IPS DF 6.9 (cell line): Measurements from ENCODE around the gene CFAP44.
"Not testable (repeated sequence)": the region's sequence is repeated elsewhere in the genome, so short reads cannot be mapped to it uniquely, and the experiment has no call there.

Experiments
- DNase-seq: peaks from one replicate; pipeline ENCODE4 v3.0.0-alpha.2; 2013; ENCODE audit warnings: low read depth, low spot score
- H3K27ac ChIP-seq: one replicate; pipeline ENCODE4 v1.5.1; 2013; ENCODE audit warnings: low read length, control low read depth
- H3K27me3 ChIP-seq: 2 replicates; pipeline ENCODE4 v1.6.1; 2013; ENCODE audit warnings: mild to moderate bottlenecking, low read length; ENCODE audit not compliant: control insufficient read depth, insufficient read depth
- H3K36me3 ChIP-seq: 2 replicates; pipeline ENCODE4 v1.6.1; 2013; ENCODE audit warnings: low read length; ENCODE audit not compliant: control insufficient read depth, insufficient read depth
- H3K4me1 ChIP-seq: 2 replicates; pipeline ENCODE4 v1.6.1; 2013; ENCODE audit warnings: low read length; ENCODE audit not compliant: control insufficient read depth, insufficient read depth
- H3K4me3 ChIP-seq: 2 replicates; pipeline ENCODE4 v1.5.1; 2013; ENCODE audit warnings: mild to moderate bottlenecking, low read length
- H3K9me3 ChIP-seq: 2 replicates; pipeline ENCODE4 v1.6.1; 2013; ENCODE audit warnings: low read length, inconsistent platforms; ENCODE audit not compliant: control insufficient read depth, insufficient read depth
- WGBS: extraction: QIAGEN DNeasy Blood & Tissue Kit; methylation state at CpG from one replicate; pipeline ENCODE4 v1.1.7; 2013; ENCODE audit warnings: mixed read lengths, missing lambda C conversion rate; ENCODE audit not compliant: insufficient read length, insufficient coverage; 5-methylcytosine and 5-hydroxymethylcytosine counted together

CFAP44 gene

GRCh38 chr3:113441051-113441770 lies at the start of gene CFAP44:
CFAP44 (minus strand) TSS chr3:113441493; CDS start chr3:113433664, 7,829 bp downstream.
- no peaks in the 10 kb centered on the region for H3K27me3 ChIP-seq
- no peaks in the 10 kb centered on the region for H3K36me3 ChIP-seq
- DNase-seq, result peak; percentile 58
- no peak within 1 kb of the TSS for H3K27ac ChIP-seq
- no peaks in the 10 kb centered on the region for H3K9me3 ChIP-seq
- H3K4me1 ChIP-seq, result peaks cover 2% of the 10 kb centered on the region; the same call in 1 of the 2 replicates
- peak within 1 kb of the TSS; percentile 24; the same call in 1 of the 2 replicates for H3K4me3 ChIP-seq
- WGBS, result no CpG with 5 or more reads among the region's 44 CpGs

- Histone ChIP-seq H3K36me3 (no peaks in the 10 kb centered on the region), H3K4me1 (no peaks in the 10 kb centered on the region), H3K27ac (no peak overlapping the region), H3K4me3 (no peak overlapping the region), H3K27me3 (no peaks in the 10 kb centered on the region), H3K9me3 (no peaks in the 10 kb centered on the region)
- no peak for DNase-seq
- WGBS, result no CpG with 5 or more reads among the region's 8 CpGs
Observed at GRCh38 chr3:113485161-113485609, 43.9 kb upstream of the CFAP44 start.

- no CpG with 5 or more reads among the region's 2 CpGs for WGBS
- DNase-seq, result no peak
- no peaks in the 10 kb centered on the region for H3K4me1 ChIP-seq
Observed at GRCh38 chr3:113468539-113468938, 27.2 kb upstream of the CFAP44 start.

GRCh38 chr3:113461488-113461887 lies 20.2 kb upstream of the CFAP44 start:
- Histone ChIP-seq H3K36me3 (no peaks in the 10 kb centered on the region; the same call in 1 of the 2 replicates), H3K27me3 (no peaks in the 10 kb centered on the region), H3K4me1 (no peaks in the 10 kb centered on the region), H3K9me3 (no peaks in the 10 kb centered on the region), H3K4me3 (no peak overlapping the region), H3K27ac (no peak overlapping the region)
- DNase-seq, result no peak

More at GRCh38 chr3:113468539-113468938, 27.2 kb upstream of the CFAP44 start:
- H3K36me3 ChIP-seq, result no peaks in the 10 kb centered on the region
- no peak overlapping the region for H3K4me3 ChIP-seq
- no peaks in the 10 kb centered on the region for H3K27me3 ChIP-seq
- H3K27ac ChIP-seq, result no peak overlapping the region
- no peaks in the 10 kb centered on the region for H3K9me3 ChIP-seq

GRCh38 chr3:113458554-113458953 lies 17.3 kb upstream of the CFAP44 start:
- WGBS, result no CpG with 5 or more reads among the region's 27 CpGs
- not testable (repeated sequence) for H3K4me3 ChIP-seq, DNase-seq, H3K27ac ChIP-seq, H3K27me3 ChIP-seq, H3K36me3 ChIP-seq, H3K4me1 ChIP-seq, H3K9me3 ChIP-seq

- H3K4me1 ChIP-seq, result no peaks in the 10 kb centered on the region
- H3K4me3 ChIP-seq, result no peak overlapping the region
- no peaks in the 10 kb centered on the region; the same call in 1 of the 2 replicates for H3K36me3 ChIP-seq
- H3K9me3 ChIP-seq, result no peaks in the 10 kb centered on the region
- H3K27ac ChIP-seq, result no peak overlapping the region
- H3K27me3 ChIP-seq, result no peaks in the 10 kb centered on the region
- no peak for DNase-seq
Observed at GRCh38 chr3:113455446-113455845, 14.2 kb upstream of the CFAP44 start.

- H3K27ac ChIP-seq, result no peak overlapping the region
- no peak for DNase-seq
- no CpG with 5 or more reads among the region's 3 CpGs for WGBS
- no peaks in the 10 kb centered on the region; the same call in 1 of the 2 replicates for H3K36me3 ChIP-seq
- H3K4me3 ChIP-seq, result no peak overlapping the region
- no peaks in the 10 kb centered on the region for H3K4me1 ChIP-seq
- H3K9me3 ChIP-seq, result no peaks in the 10 kb centered on the region
- no peaks in the 10 kb centered on the region for H3K27me3 ChIP-seq
Observed at GRCh38 chr3:113454630-113455029, 13.3 kb upstream of the CFAP44 start.

GRCh38 chr3:113454057-113454456 lies 12.8 kb upstream of the CFAP44 start:
- Histone ChIP-seq H3K36me3 (no peaks in the 10 kb centered on the region; the same call in 1 of the 2 replicates), H3K4me3 (no peak overlapping the region), H3K9me3 (no peaks in the 10 kb centered on the region), H3K27me3 (no peaks in the 10 kb centered on the region), H3K27ac (no peak overlapping the region), H3K4me1 (no peaks in the 10 kb centered on the region)
- WGBS, result no CpG with 5 or more reads among the region's 6 CpGs
- DNase-seq, result no peak

GRCh38 chr3:113450911-113451310 lies 9.6 kb upstream of the CFAP44 start:
- Histone ChIP-seq H3K36me3 (no peaks in the 10 kb centered on the region), H3K9me3 (no peaks in the 10 kb centered on the region), H3K4me1 (no peaks in the 10 kb centered on the region), H3K4me3 (no peak overlapping the region), H3K27me3 (no peaks in the 10 kb centered on the region), H3K27ac (no peak overlapping the region)
- DNase-seq, result no peak
- WGBS, result no CpG with 5 or more reads among the region's 1 CpG

- DNase-seq, result no peak
- H3K27me3 ChIP-seq, result no peaks in the 10 kb centered on the region
- no CpG with 5 or more reads among the region's 3 CpGs for WGBS
- no peaks in the 10 kb centered on the region for H3K36me3 ChIP-seq
- no peak overlapping the region for H3K4me3 ChIP-seq
- H3K9me3 ChIP-seq, result no peaks in the 10 kb centered on the region
- peaks cover 2% of the 10 kb centered on the region; the same call in 1 of the 2 replicates for H3K4me1 ChIP-seq
- H3K27ac ChIP-seq, result no peak overlapping the region
Observed at GRCh38 chr3:113439606-113440005, 1.7 kb downstream of the CFAP44 start.

GRCh38 chr3:113438224-113438623 lies 3.1 kb downstream of the CFAP44 start:
- Histone ChIP-seq H3K4me3 (no peak overlapping the region), H3K27me3 (no peaks in the 10 kb centered on the region), H3K9me3 (no peaks in the 10 kb centered on the region)

More at GRCh38 chr3:113438224-113438623, 3.1 kb downstream of the CFAP44 start:
- DNase-seq, result no peak
- Histone ChIP-seq H3K4me1 (peaks cover 2% of the 10 kb centered on the region; the same call in 1 of the 2 replicates), H3K27ac (no peak overlapping the region), H3K36me3 (no peaks in the 10 kb centered on the region)
